Omental fat pad (tissue), 4 donors: ENCODE data around the gene LLPH. TPM values are rescaled to one million over a fixed set of nuclear protein-coding genes. Genes with fewer than 3 reads are reported as not detected.

Experiments
- ATAC-seq: fragments of 150-250 bp; one replicate; pipeline ENCODE4 v1.9.1; 2016; ENCODE audit warnings: mild to moderate bottlenecking, moderate library complexity; ENCODE audit not compliant: low FRiP score
- DNase-seq: peaks from one replicate; pipeline ENCODE4 v3.0.0-alpha.2; 2019; ENCODE audit warnings: low spot score
- CTCF ChIP-seq, 3 donors: fragments of 450-650 bp; IDR thresholded peaks; one replicate each; pipeline ENCODE4 v1.5.1; 2016 to 2017; ENCODE audit warnings: antibody characterized with exemption in 3 of 3, mild to moderate bottlenecking in 3 of 3, moderate library complexity in 2 of 3
- total RNA-seq, 4 donors: library from RNA; depleted of rRNA; stranded (reverse); fragments of >200 nt; gene quantifications; one replicate each; pipeline ENCODE4 v1.1.0, GENCODE V29; 2016

Gene LLPH
- total RNA-seq, 4 donors from 2014 or later: 6.8 to 10.1 (median 7.6) TPM

GRCh38 chr12:66103016-66103913 lies 27.3 kb downstream of the LLPH start:
- no peak for TF ChIP-seq CTCF (IDR thresholded peaks at IDR 0.05)
- no peak for ATAC-seq
- DNase-seq: no peak

- ATAC-seq (peak; percentile 95), DNase-seq (no peak)
- TF ChIP-seq CTCF (IDR thresholded peaks at IDR 0.05): no peak
These were observed 37.8 kb downstream of the LLPH start for GRCh38 chr12:66092559-66093269.

GRCh38 chr12:66090157-66090556 lies 40.4 kb downstream of the LLPH start:
- TF ChIP-seq CTCF (IDR thresholded peaks at IDR 0.05): no peak
- no peak for ATAC-seq

GRCh38 chr12:66087365-66087943 lies 43.1 kb downstream of the LLPH start:
- DNase-seq (peak; percentile 64), ATAC-seq (no peak)
- peak in 1 of 3 donors; percentile 10 for TF ChIP-seq CTCF (IDR thresholded peaks at IDR 0.05)

More at GRCh38 chr12:66090157-66090556, 40.4 kb downstream of the LLPH start:
- no peak for DNase-seq

GRCh38 chr12:66085998-66086397 lies 44.6 kb downstream of the LLPH start:
- TF ChIP-seq CTCF (IDR thresholded peaks at IDR 0.05): no peak
- ATAC-seq: no peak
- no peak for DNase-seq

GRCh38 chr12:66085213-66085612 lies 45.3 kb downstream of the LLPH start:
- ATAC-seq (no peak), DNase-seq (no peak)
- no peak for TF ChIP-seq CTCF (IDR thresholded peaks at IDR 0.05)
